Keratinocyte (primary cell): ENCODE measurements around the gene FKBP5. TPM values are rescaled to one million over a fixed set of nuclear protein-coding genes. Genes with fewer than 3 reads are reported as not detected.

Experiments used
- DNase-seq: peaks from one replicate; pipeline ENCODE4 v3.0.0-alpha.2; 2011; ENCODE audit warnings: low read depth, missing footprints, low spot score
- FAIRE-seq: peaks from 2 replicates; lab custom pipeline; 2011; peaks lifted over from hg19 to GRCh38; lab: Jason Lieb, UNC
- H2AFZ ChIP-seq: 2 replicates; pipeline ENCODE4 v1.6.0; 2012; ENCODE audit warnings: low read length, control low read depth, inconsistent platforms; ENCODE audit not compliant: control insufficient read depth
- H3K27ac ChIP-seq: 2 replicates; pipeline ENCODE4 v1.5.1; 2011; ENCODE audit warnings: low read length; ENCODE audit not compliant: control insufficient read depth, insufficient read depth
- H3K27me3 ChIP-seq: 3 replicates; pipeline ENCODE4 v1.6.0; 2011; ENCODE audit warnings: low read length; ENCODE audit not compliant: control insufficient read depth, insufficient read depth; ENCODE audit errors: extremely low read depth
- H3K36me3 ChIP-seq, 2 experiments: 2 replicates in 1 of 2; 3 replicates in 1 of 2; pipeline ENCODE4 v1.5.1; 2011; ENCODE audit warnings: low read length in 2 of 2, mild to moderate bottlenecking in 1 of 2; ENCODE audit not compliant: control insufficient read depth in 2 of 2, insufficient read depth in 2 of 2; ENCODE audit errors: extremely low read depth in 1 of 2
- H3K4me1 ChIP-seq: 3 replicates; pipeline ENCODE4 v1.5.1; 2011; ENCODE audit warnings: low read length; ENCODE audit not compliant: control insufficient read depth, insufficient read depth; ENCODE audit errors: extremely low read depth
- H3K4me2 ChIP-seq: 3 replicates; pipeline ENCODE4 v1.6.0; 2011; ENCODE audit warnings: low read depth, low read length; ENCODE audit not compliant: control insufficient read depth, insufficient read depth; ENCODE audit errors: extremely low read depth
- H3K4me3 ChIP-seq, 3 experiments: fragments of 200-600 bp in 1 of 3; sonication (generic) in 1 of 3; 2 replicates in 2 of 3; 3 replicates in 1 of 3; pipeline ENCODE4 v1.5.1; 2011 to 2016; ENCODE audit warnings: low read length in 3 of 3, mild to moderate bottlenecking in 3 of 3, control low read depth in 2 of 3, inconsistent platforms in 1 of 3, low read depth in 1 of 3, mixed read lengths in 1 of 3, mixed run types in 1 of 3, moderate library complexity in 1 of 3; ENCODE audit not compliant: control insufficient read depth in 2 of 3, insufficient read depth in 2 of 3; ENCODE audit errors: extremely low read depth in 1 of 3
- H3K79me2 ChIP-seq: 2 replicates; pipeline ENCODE4 v1.6.0; 2012; ENCODE audit warnings: low read length; ENCODE audit not compliant: control insufficient read depth, insufficient read depth
- H3K9ac ChIP-seq: 3 replicates; pipeline ENCODE4 v1.6.0; 2011; ENCODE audit warnings: low read length; ENCODE audit not compliant: control insufficient read depth, insufficient read depth; ENCODE audit errors: extremely low read depth
- H3K9me1 ChIP-seq: 3 replicates; pipeline ENCODE4 v1.6.0; 2011; ENCODE audit warnings: low read length; ENCODE audit not compliant: control insufficient read depth, insufficient read depth; ENCODE audit errors: extremely low read depth
- H3K9me3 ChIP-seq: 2 replicates; pipeline ENCODE4 v1.5.1; 2012; ENCODE audit warnings: low read depth, low read length; ENCODE audit not compliant: control insufficient read depth
- H4K20me1 ChIP-seq: 3 replicates; pipeline ENCODE4 v1.6.0; 2011; ENCODE audit warnings: low read length; ENCODE audit not compliant: control insufficient read depth, insufficient read depth; ENCODE audit errors: extremely low read depth
- EZH2 ChIP-seq: IDR thresholded peaks from one replicate; pipeline ENCODE4 v1.6.1; 2012; ENCODE audit warnings: inconsistent platforms, mild to moderate bottlenecking, low read length, moderate library complexity
- dilution Hi-C: fragments of 300-500 bp; cut with MboI; formaldehyde crosslinking; loops from one replicate; pipeline ENCODE4 v1.7.0; 2020; ENCODE audit warnings: low sequenced_read_pairs; ENCODE audit not compliant: extremely low pct_ligation_motif_present
- polyA plus RNA-seq, 5 experiments: library from polyadenylated mRNA; depleted of rRNA in 3 of 5; stranded (reverse) in 3 of 5; stranded (forward) in 1 of 5; unstranded in 1 of 5; fragments of >200 nt; gene quantifications; 1 replicate in 1 of 5; 2 replicates in 3 of 5; 3 replicates in 1 of 5; pipeline versions ENCODE4 v1.2.1 to v1.2.3, GENCODE V29; 2011 to 2012; ENCODE audit warnings: missing spikeins in 2 of 5, low read depth in 1 of 5, low replicate concordance in 1 of 5
- TF ChIP-seq, protein P1 (sequence below), 3 experiments: IDR thresholded peaks in 1 of 3; conservative IDR thresholded peaks in 1 of 3; optimal IDR thresholded peaks in 1 of 3; 2 replicates in 2 of 3; 3 replicates in 1 of 3; pipeline versions ENCODE3 to v1.5.1; 2011; ENCODE audit warnings: low read length in 3 of 3, mild to moderate bottlenecking in 3 of 3, moderate library complexity in 2 of 3, control low read depth in 1 of 3, inconsistent platforms in 1 of 3; ENCODE audit not compliant: insufficient read depth in 2 of 3; ENCODE audit errors: extremely low read depth in 1 of 3

FKBP5 gene
- polyA plus RNA-seq, 1 donor (not counting 4 experiments of a cell fraction or from before 2014, with no cell fraction given): 88.3 TPM

DNA sequence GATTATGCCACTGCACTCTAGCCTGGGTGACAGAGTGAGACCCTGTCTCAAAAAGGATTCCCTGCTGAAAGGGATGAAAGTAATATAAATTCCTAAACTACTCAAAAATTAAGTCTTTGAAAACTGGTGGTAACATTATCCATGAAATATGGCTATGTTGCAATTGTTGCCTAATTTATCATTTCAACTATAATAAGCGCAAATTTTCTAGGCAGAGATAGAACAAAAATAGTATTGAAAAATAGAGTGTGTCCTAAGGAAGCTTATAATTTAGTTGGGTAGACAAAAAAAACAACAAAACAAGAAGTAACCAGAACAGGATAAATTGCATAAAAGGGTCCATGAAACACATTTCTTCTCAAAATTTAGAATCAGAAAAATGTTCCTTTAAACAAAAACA, 68.0 kb downstream of the FKBP5 start:
- Histone ChIP-seq H2AFZ (no peak overlapping the region), H4K20me1 (no peaks in the 10 kb centered on the region), H3K4me2 (no peak overlapping the region), H3K4me1 (no peaks in the 10 kb centered on the region), H3K4me3 (no peak overlapping the region), H3K9me3 (no peaks in the 10 kb centered on the region), H3K79me2 (no peaks in the 10 kb centered on the region), H3K27me3 (no peaks in the 10 kb centered on the region), H3K9me1 (no peaks in the 10 kb centered on the region), H3K27ac (no peak overlapping the region), H3K36me3 (peaks cover 4 to 9% of the 10 kb centered on the region in 2 experiments), H3K9ac (no peak overlapping the region)
- FAIRE-seq (no peak), DNase-seq (no peak)
- dilution Hi-C loops: no loop called here
- no peak for TF ChIP-seq EZH2
- TF ChIP-seq, protein P1, sequence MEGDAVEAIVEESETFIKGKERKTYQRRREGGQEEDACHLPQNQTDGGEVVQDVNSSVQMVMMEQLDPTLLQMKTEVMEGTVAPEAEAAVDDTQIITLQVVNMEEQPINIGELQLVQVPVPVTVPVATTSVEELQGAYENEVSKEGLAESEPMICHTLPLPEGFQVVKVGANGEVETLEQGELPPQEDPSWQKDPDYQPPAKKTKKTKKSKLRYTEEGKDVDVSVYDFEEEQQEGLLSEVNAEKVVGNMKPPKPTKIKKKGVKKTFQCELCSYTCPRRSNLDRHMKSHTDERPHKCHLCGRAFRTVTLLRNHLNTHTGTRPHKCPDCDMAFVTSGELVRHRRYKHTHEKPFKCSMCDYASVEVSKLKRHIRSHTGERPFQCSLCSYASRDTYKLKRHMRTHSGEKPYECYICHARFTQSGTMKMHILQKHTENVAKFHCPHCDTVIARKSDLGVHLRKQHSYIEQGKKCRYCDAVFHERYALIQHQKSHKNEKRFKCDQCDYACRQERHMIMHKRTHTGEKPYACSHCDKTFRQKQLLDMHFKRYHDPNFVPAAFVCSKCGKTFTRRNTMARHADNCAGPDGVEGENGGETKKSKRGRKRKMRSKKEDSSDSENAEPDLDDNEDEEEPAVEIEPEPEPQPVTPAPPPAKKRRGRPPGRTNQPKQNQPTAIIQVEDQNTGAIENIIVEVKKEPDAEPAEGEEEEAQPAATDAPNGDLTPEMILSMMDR (optimal IDR thresholded peaks at IDR 0.05 in 1 of 3, IDR thresholded peaks at IDR 0.05 in 1 of 3, conservative IDR thresholded peaks at IDR 0.05 in 1 of 3; ENCODE audit: extremely low read depth in 1 of 3, insufficient read depth in 2 of 3, low read length in 3 of 3): no peak

DNA sequence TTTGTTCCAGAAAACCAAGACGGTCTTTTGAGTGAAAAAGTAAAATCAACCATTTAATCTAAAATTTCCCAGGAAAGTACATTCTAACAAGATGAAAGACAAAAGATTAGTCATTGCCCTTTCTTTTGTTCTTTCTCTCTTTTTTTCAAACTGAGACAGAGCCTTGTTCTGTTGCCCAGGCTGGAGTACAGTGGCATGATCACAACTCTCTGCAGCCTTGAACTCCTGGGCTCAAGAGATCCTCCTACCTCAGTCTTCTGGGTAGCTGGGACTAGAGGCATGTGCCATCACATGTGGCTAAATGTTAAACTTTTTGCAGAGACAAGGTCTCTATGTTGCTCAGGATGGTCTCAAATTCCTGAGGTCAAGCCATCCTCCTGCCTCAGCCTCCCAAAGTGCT, 75.0 kb downstream of the FKBP5 start:
- H3K79me2 ChIP-seq: no peaks in the 10 kb centered on the region
- DNase-seq: no peak
- no peak for FAIRE-seq

More for the DNA sequence above, 75.0 kb downstream of the FKBP5 start:
- TF ChIP-seq, protein P1 (optimal IDR thresholded peaks at IDR 0.05 in 1 of 3, IDR thresholded peaks at IDR 0.05 in 1 of 3, conservative IDR thresholded peaks at IDR 0.05 in 1 of 3; ENCODE audit: extremely low read depth in 1 of 3, insufficient read depth in 2 of 3, low read length in 3 of 3): no peak
- TF ChIP-seq EZH2: no peak
- Histone ChIP-seq H3K9ac (no peak overlapping the region), H3K4me1 (peaks cover 3% of the 10 kb centered on the region), H3K9me3 (no peaks in the 10 kb centered on the region), H3K27ac (no peak overlapping the region), H3K4me3 (no peak overlapping the region), H4K20me1 (no peaks in the 10 kb centered on the region), H2AFZ (no peak overlapping the region), H3K9me1 (no peaks in the 10 kb centered on the region), H3K4me2 (no peak overlapping the region), H3K27me3 (no peaks in the 10 kb centered on the region), H3K36me3 (peaks cover 7 to 14% of the 10 kb centered on the region in 2 experiments)
- dilution Hi-C loops: no loop called here
